HepG2 (cell line): Measurements from ENCODE around the gene SOX5. TPM values are rescaled to one million over a fixed set of nuclear protein-coding genes. Genes with fewer than 3 reads are reported as not detected.

Source experiments
- ATAC-seq: fragments of 200-7000 bp; cut with Tn5 transposase; 3 replicates; pipeline ENCODE4 v1.9.1; 2020; ENCODE audit warnings: mild to moderate bottlenecking, moderate library complexity
- BruUV-seq: library from RNA; stranded (reverse); fragments of 400-500 nt; replicated peaks from 2 replicates; lab custom pipeline; 2021; lab: Mats Ljungman, UMichigan
- CTCF ChIA-PET: fragments of 300-600 bp; formaldehyde crosslinking; extraction: SDS; loops from one replicate; lab custom pipeline; 2021; ENCODE audit warnings: low total read pairs, inconsistent platforms, low intra/inter-chr PET ratio; lab: Yijun Ruan, JAX
- POLR2A ChIA-PET: fragments of 350-600 bp; sonication (Branson Sonifier 250); formaldehyde crosslinking; loops from one replicate; lab custom pipeline; 2020; ENCODE audit warnings: antibody characterized with exemption, inconsistent platforms; lab: Yijun Ruan, JAX
- DNase-seq: peaks from one replicate; pipeline ENCODE4 v3.0.0-alpha.2; 2015; ENCODE audit warnings: low spot score
- FAIRE-seq: peaks from 3 replicates; lab custom pipeline; 2011; peaks lifted over from hg19 to GRCh38; lab: Jason Lieb, UNC
- H2AFZ ChIP-seq: one replicate; pipeline ENCODE4 v1.6.1; 2011; ENCODE audit warnings: low read length, inconsistent platforms
- H3K27ac ChIP-seq: fragments of 300-600 bp; 3 replicates; pipeline ENCODE4 v1.8.0; 2011; ENCODE audit warnings: mixed run types, mild to moderate bottlenecking, mixed read lengths, low read length, inconsistent platforms; ENCODE audit not compliant: insufficient read depth; ENCODE audit errors: extremely low read length
- H3K27me3 ChIP-seq, 2 experiments: fragments of 200-600 bp in 1 of 2; 2 replicates in 1 of 2; 3 replicates in 1 of 2; pipeline versions ENCODE4 v1.6.0 to v1.8.0; 2011; ENCODE audit warnings: low read length in 2 of 2, mild to moderate bottlenecking in 2 of 2, moderate library complexity in 2 of 2, inconsistent platforms in 1 of 2; ENCODE audit not compliant: insufficient read depth in 2 of 2, control insufficient read depth in 1 of 2
- H3K36me3 ChIP-seq, 2 experiments: fragments of 200-600 bp in 1 of 2; replicated peaks in 1 of 2; 2 replicates in 1 of 2; 3 replicates in 1 of 2; pipeline versions ENCODE4 v1.5.1 to v1.8.0; 2011; ENCODE audit warnings: low read length in 2 of 2, inconsistent platforms in 1 of 2; ENCODE audit not compliant: insufficient read depth in 2 of 2, control insufficient read depth in 1 of 2
- H3K4me1 ChIP-seq: 2 replicates; pipeline ENCODE4 v1.5.1; 2012; ENCODE audit warnings: low read length, inconsistent platforms; ENCODE audit not compliant: insufficient read depth
- H3K4me2 ChIP-seq: 2 replicates; pipeline ENCODE4 v1.6.0; 2011; ENCODE audit warnings: low read depth, low read length, inconsistent platforms
- H3K4me3 ChIP-seq, 3 experiments: fragments of 200-600 bp in 1 of 3; sonication (generic), shearing (Covaris generic) in 1 of 3; replicated peaks in 1 of 3; 2 replicates each; pipeline ENCODE4 v1.5.1; 2011 to 2016; ENCODE audit warnings: low read length in 3 of 3, inconsistent platforms in 2 of 3, low read depth in 2 of 3, mild to moderate bottlenecking in 2 of 3, control low read depth in 1 of 3, mixed read lengths in 1 of 3; ENCODE audit not compliant: insufficient read depth in 1 of 3
- H3K79me2 ChIP-seq: one replicate; pipeline ENCODE4 v1.6.1; 2011; ENCODE audit warnings: low read length, inconsistent platforms; ENCODE audit not compliant: insufficient read depth
- H3K9ac ChIP-seq: 2 replicates; pipeline ENCODE4 v1.6.0; 2011; ENCODE audit warnings: mild to moderate bottlenecking, low read depth, low read length, inconsistent platforms; ENCODE audit not compliant: insufficient read depth
- H3K9me3 ChIP-seq: 2 replicates; pipeline ENCODE4 v1.5.1; 2012; ENCODE audit warnings: mild to moderate bottlenecking, low read length
- H4K20me1 ChIP-seq: 2 replicates; pipeline ENCODE4 v1.6.0; 2011; ENCODE audit warnings: inconsistent platforms, mild to moderate bottlenecking, low read length, moderate library complexity; ENCODE audit not compliant: insufficient read depth
- ELK4 ChIP-seq: sonication (generic); formaldehyde crosslinking; IDR thresholded peaks from 2 replicates; pipeline ENCODE4 v1.9.0; 2021; ENCODE audit warnings: missing genetic modification reagents, borderline replicate concordance
- GTF3A ChIP-seq: sonication (generic); formaldehyde crosslinking; conservative IDR thresholded peaks from 2 replicates; pipeline ENCODE4 v1.4.0; 2020; ENCODE audit warnings: mild to moderate bottlenecking, missing genetic modification reagents
- JUN ChIP-seq: sonication (generic); formaldehyde crosslinking; IDR thresholded peaks from 2 replicates; pipeline ENCODE4 v1.4.0; 2020; ENCODE audit warnings: mild to moderate bottlenecking, missing genetic modification reagents
- KDM3A ChIP-seq: IDR thresholded peaks from 2 replicates; pipeline ENCODE4 v1.6.1; 2018; ENCODE audit warnings: low read depth, missing compliant biosample characterization
- MIER2 ChIP-seq: IDR thresholded peaks from 2 replicates; pipeline ENCODE4 v1.6.1; 2016; ENCODE audit warnings: missing biosample characterization, missing genetic modification reagents
- MXD1 ChIP-seq: sonication (generic); formaldehyde crosslinking; IDR thresholded peaks from 2 replicates; pipeline ENCODE4 v1.4.0; 2020; ENCODE audit warnings: mild to moderate bottlenecking, missing genetic modification reagents
- MYC ChIP-seq: sonication (generic); formaldehyde crosslinking; IDR thresholded peaks from 2 replicates; pipeline ENCODE4 v1.9.0; 2021; ENCODE audit warnings: missing genetic modification reagents, borderline replicate concordance
- NAIF1 ChIP-seq: sonication (generic); formaldehyde crosslinking; IDR thresholded peaks from 2 replicates; pipeline ENCODE4 v1.5.0; 2020; ENCODE audit warnings: mild to moderate bottlenecking, missing genetic modification reagents, borderline replicate concordance
- RAD51 ChIP-seq: fragments of 450-650 bp; IDR thresholded peaks from 2 replicates; pipeline ENCODE4 v1.6.1; 2016; ENCODE audit warnings: borderline replicate concordance
- THAP11 ChIP-seq: IDR thresholded peaks from 2 replicates; pipeline ENCODE4 v1.6.1; 2016; ENCODE audit warnings: missing biosample characterization, missing genetic modification reagents
- ZNF251 ChIP-seq: sonication (generic); formaldehyde crosslinking; IDR thresholded peaks from 2 replicates; pipeline ENCODE4 v1.9.0; 2021; ENCODE audit warnings: mild to moderate bottlenecking, missing genetic modification reagents
- ZNF260 ChIP-seq: sonication (generic); formaldehyde crosslinking; IDR thresholded peaks from 2 replicates; pipeline ENCODE4 v1.4.0; 2020; ENCODE audit warnings: missing genetic modification reagents, low read depth, mild to moderate bottlenecking, borderline replicate concordance
- ZNF558 ChIP-seq: sonication (generic); formaldehyde crosslinking; IDR thresholded peaks from 2 replicates; pipeline ENCODE4 v1.9.0; 2022; ENCODE audit warnings: mild to moderate bottlenecking, missing genetic modification reagents, borderline replicate concordance
- WGBS: methylation state at CpG from one replicate; pipeline ENCODE4 v1.1.6; 2017; ENCODE audit warnings: low lambda C conversion rate; 5-methylcytosine and 5-hydroxymethylcytosine counted together
- in situ Hi-C: cut with HindIII; loops from 2 replicates; pipeline ENCODE4 v1.10.0; 2017; ENCODE audit warnings: low pct_unique_long_range_greater_than_20kb; ENCODE audit not compliant: extremely low pct_ligation_motif_present
- intact Hi-C: fragments of 100-400 bp; cut with micrococcal nuclease; formaldehyde crosslinking; loops from one replicate; pipeline ENCODE4 v1.10.0; 2022; ENCODE audit not compliant: unreplicated experiment
- polyA plus RNA-seq, 8 experiments: library from polyadenylated mRNA; depleted of rRNA in 3 of 8; stranded (reverse) in 7 of 8; unstranded in 1 of 8; fragments of >200 nt; fragmentation: Illumina TruSeq in 4 of 8; extraction: Trizol in 4 of 8; gene quantifications; 2 replicates each; pipeline versions ENCODE4 v1.2.1 to v1.2.3, GENCODE V29; 2011 to 2016; ENCODE audit warnings: low read depth in 4 of 8, missing spikeins in 1 of 8, mixed read lengths in 1 of 8; ENCODE audit not compliant: insufficient read depth in 1 of 8
- total RNA-seq, 5 experiments: library from RNA; depleted of rRNA; stranded (reverse); fragments of >200 nt; fragmentation: Illumina TruSeq; extraction: Trizol; gene quantifications; 2 replicates each; pipeline ENCODE4 v1.2.3, GENCODE V29; 2016; ENCODE audit warnings: low read depth in 1 of 5
- TF ChIP-seq, protein P1 (sequence below): IDR thresholded peaks from 2 replicates; pipeline ENCODE4 v1.6.1; 2016; ENCODE audit warnings: low read depth, missing genetic modification reagents, missing compliant biosample characterization
- TF ChIP-seq, protein P2 (sequence below): sonication (generic); formaldehyde crosslinking; IDR thresholded peaks from 2 replicates; pipeline ENCODE4 v1.5.0; 2020; ENCODE audit warnings: missing genetic modification reagents, mild to moderate bottlenecking, borderline replicate concordance
- TF ChIP-seq, protein P3 (sequence below): sonication (generic); formaldehyde crosslinking; IDR thresholded peaks from 2 replicates; pipeline ENCODE4 v1.8.1; 2023; ENCODE audit warnings: mild to moderate bottlenecking, missing genetic modification reagents

SOX5 gene
- total and polyA plus RNA-seq, 2 of the 13 experiments (the other 11 are each of a cell fraction or from before 2014, with no cell fraction given) = 18.5 to 76.4 TPM

DNA sequence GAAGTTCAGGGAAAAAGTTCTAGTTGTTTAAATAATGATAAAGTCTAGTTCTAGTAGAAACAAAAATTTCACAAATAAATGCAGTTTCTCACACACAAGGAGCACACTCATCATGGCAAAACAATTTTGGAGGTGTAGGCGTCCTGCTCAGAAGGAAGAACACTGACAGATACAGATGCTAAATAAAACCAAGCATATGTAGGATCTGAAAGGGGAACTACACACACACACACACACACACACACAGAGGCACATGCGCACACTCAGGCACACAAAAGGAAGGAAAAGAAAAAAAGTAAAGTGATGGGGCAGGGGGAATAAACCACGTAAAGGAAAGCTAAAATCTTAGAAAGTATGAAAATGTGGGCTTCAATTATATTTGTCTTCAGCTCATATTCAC lies 117.7 kb downstream of the SOX5 start:
- DNase-seq = no peak
- H2AFZ ChIP-seq = no peak overlapping the region
- in situ Hi-C loops = no loop called here
- H3K36me3 ChIP-seq = peaks cover 1 to 36% of the 10 kb centered on the region in 2 experiments; a peak in 3 of 5 replicates
- no peak overlapping the region for H3K27ac ChIP-seq
- ChIA-PET CTCF (no interaction called here), POLR2A (no interaction called here)
- H4K20me1 ChIP-seq = no peaks in the 10 kb centered on the region; the same call in 1 of the 2 replicates
- no peak for ATAC-seq
- no TSS peak for BruUV-seq
- intact Hi-C loops = no loop called here
- H3K79me2 ChIP-seq = peaks cover 20% of the 10 kb centered on the region
- no peak overlapping the region for H3K4me3 ChIP-seq
- H3K27me3 ChIP-seq = no peaks in the 10 kb centered on the region
- no peak overlapping the region for H3K4me2 ChIP-seq
- H3K9ac ChIP-seq = no peak overlapping the region
- WGBS = 90% methylated on average over 3 of the region's 3 CpGs
- no peak for FAIRE-seq
- no peaks in the 10 kb centered on the region for H3K9me3 ChIP-seq
- peaks cover 26% of the 10 kb centered on the region for H3K4me1 ChIP-seq
- TF ChIP-seq THAP11 (no peak), ZNF251 (CRISPR knock-in tag) (no peak), NAIF1 (no peak), ZNF260 (CRISPR knock-in tag) (no peak), JUN (CRISPR knock-in tag) (no peak), ZNF558 (no peak), ELK4 (no peak), MYC (CRISPR knock-in tag) (no peak), RAD51 (no peak), MXD1 (CRISPR knock-in tag) (no peak), KDM3A (CRISPR knock-in tag) (no peak), MIER2 (CRISPR knock-in tag) (no peak), GTF3A (CRISPR knock-in tag) (no peak)
- TF ChIP-seq, protein P1, sequence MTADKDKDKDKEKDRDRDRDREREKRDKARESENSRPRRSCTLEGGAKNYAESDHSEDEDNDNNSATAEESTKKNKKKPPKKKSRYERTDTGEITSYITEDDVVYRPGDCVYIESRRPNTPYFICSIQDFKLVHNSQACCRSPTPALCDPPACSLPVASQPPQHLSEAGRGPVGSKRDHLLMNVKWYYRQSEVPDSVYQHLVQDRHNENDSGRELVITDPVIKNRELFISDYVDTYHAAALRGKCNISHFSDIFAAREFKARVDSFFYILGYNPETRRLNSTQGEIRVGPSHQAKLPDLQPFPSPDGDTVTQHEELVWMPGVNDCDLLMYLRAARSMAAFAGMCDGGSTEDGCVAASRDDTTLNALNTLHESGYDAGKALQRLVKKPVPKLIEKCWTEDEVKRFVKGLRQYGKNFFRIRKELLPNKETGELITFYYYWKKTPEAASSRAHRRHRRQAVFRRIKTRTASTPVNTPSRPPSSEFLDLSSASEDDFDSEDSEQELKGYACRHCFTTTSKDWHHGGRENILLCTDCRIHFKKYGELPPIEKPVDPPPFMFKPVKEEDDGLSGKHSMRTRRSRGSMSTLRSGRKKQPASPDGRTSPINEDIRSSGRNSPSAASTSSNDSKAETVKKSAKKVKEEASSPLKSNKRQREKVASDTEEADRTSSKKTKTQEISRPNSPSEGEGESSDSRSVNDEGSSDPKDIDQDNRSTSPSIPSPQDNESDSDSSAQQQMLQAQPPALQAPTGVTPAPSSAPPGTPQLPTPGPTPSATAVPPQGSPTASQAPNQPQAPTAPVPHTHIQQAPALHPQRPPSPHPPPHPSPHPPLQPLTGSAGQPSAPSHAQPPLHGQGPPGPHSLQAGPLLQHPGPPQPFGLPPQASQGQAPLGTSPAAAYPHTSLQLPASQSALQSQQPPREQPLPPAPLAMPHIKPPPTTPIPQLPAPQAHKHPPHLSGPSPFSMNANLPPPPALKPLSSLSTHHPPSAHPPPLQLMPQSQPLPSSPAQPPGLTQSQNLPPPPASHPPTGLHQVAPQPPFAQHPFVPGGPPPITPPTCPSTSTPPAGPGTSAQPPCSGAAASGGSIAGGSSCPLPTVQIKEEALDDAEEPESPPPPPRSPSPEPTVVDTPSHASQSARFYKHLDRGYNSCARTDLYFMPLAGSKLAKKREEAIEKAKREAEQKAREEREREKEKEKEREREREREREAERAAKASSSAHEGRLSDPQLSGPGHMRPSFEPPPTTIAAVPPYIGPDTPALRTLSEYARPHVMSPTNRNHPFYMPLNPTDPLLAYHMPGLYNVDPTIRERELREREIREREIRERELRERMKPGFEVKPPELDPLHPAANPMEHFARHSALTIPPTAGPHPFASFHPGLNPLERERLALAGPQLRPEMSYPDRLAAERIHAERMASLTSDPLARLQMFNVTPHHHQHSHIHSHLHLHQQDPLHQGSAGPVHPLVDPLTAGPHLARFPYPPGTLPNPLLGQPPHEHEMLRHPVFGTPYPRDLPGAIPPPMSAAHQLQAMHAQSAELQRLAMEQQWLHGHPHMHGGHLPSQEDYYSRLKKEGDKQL (CRISPR knock-in tag) = no peak
- TF ChIP-seq, protein P2, sequence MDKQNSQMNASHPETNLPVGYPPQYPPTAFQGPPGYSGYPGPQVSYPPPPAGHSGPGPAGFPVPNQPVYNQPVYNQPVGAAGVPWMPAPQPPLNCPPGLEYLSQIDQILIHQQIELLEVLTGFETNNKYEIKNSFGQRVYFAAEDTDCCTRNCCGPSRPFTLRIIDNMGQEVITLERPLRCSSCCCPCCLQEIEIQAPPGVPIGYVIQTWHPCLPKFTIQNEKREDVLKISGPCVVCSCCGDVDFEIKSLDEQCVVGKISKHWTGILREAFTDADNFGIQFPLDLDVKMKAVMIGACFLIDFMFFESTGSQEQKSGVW (CRISPR knock-in tag) = no peak
- TF ChIP-seq, protein P3, sequence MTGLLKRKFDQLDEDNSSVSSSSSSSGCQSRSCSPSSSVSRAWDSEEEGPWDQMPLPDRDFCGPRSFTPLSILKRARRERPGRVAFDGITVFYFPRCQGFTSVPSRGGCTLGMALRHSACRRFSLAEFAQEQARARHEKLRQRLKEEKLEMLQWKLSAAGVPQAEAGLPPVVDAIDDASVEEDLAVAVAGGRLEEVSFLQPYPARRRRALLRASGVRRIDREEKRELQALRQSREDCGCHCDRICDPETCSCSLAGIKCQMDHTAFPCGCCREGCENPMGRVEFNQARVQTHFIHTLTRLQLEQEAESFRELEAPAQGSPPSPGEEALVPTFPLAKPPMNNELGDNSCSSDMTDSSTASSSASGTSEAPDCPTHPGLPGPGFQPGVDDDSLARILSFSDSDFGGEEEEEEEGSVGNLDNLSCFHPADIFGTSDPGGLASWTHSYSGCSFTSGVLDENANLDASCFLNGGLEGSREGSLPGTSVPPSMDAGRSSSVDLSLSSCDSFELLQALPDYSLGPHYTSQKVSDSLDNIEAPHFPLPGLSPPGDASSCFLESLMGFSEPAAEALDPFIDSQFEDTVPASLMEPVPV = no peak
